Smooth muscle cell (in vitro differentiated cells): ENCODE measurements around the gene PINLYP. TPM values are rescaled to one million over a fixed set of nuclear protein-coding genes. Genes with fewer than 3 reads are reported as not detected.
"Not testable (repeated sequence)": the region's sequence is repeated elsewhere in the genome, so short reads cannot be mapped to it uniquely, and the experiment has no call there.

ENCODE experiments used
- DNase-seq: peaks from one replicate; lab custom pipeline; 2025; ENCODE audit not compliant: unreplicated experiment; lab: John Stamatoyannopoulos, UW
- H2AFZ ChIP-seq: fragments of 200-600 bp; sonication (generic); 2 replicates; pipeline ENCODE4 v1.6.0; 2016; ENCODE audit warnings: antibody characterized with exemption, low read depth, mild to moderate bottlenecking
- H3F3A ChIP-seq: fragments of 200-600 bp; sonication (generic); 2 replicates; pipeline ENCODE4 v1.6.0; 2017; ENCODE audit warnings: antibody characterized with exemption, low read depth
- H3K27ac ChIP-seq: fragments of 200-600 bp; sonication (generic); 2 replicates; pipeline ENCODE4 v1.5.1; 2016; ENCODE audit warnings: low read depth, mild to moderate bottlenecking
- H3K27me3 ChIP-seq: fragments of 200-600 bp; sonication (generic); 2 replicates; pipeline ENCODE4 v1.6.1; 2016; ENCODE audit warnings: low read depth, mild to moderate bottlenecking
- H3K36me3 ChIP-seq: fragments of 200-600 bp; sonication (generic); 2 replicates; pipeline ENCODE4 v1.5.1; 2016; ENCODE audit warnings: low read depth
- H3K4me1 ChIP-seq: fragments of 200-600 bp; sonication (generic); 2 replicates; pipeline ENCODE4 v1.5.1; 2016; ENCODE audit warnings: low read depth
- H3K4me2 ChIP-seq: fragments of 200-600 bp; sonication (generic); 2 replicates; pipeline ENCODE4 v1.6.0; 2016; ENCODE audit warnings: mild to moderate bottlenecking
- H3K4me3 ChIP-seq: fragments of 200-600 bp; sonication (generic); 2 replicates; pipeline ENCODE4 v1.5.1; 2016; ENCODE audit warnings: mild to moderate bottlenecking
- H3K79me2 ChIP-seq: fragments of 200-600 bp; sonication (generic); 2 replicates; pipeline ENCODE4 v1.6.0; 2016; ENCODE audit warnings: low read depth, mild to moderate bottlenecking
- H3K9ac ChIP-seq: fragments of 200-600 bp; sonication (generic); 2 replicates; pipeline ENCODE4 v1.6.0; 2016; ENCODE audit warnings: low read depth
- H3K9me3 ChIP-seq: fragments of 200-600 bp; sonication (generic); replicated peaks from 2 replicates; pipeline ENCODE4 v1.5.1; 2016; ENCODE audit warnings: low read depth
- H4K20me1 ChIP-seq: fragments of 200-600 bp; sonication (generic); 2 replicates; pipeline ENCODE4 v1.6.0; 2016; ENCODE audit warnings: low read depth
- WGBS: methylation state at CpG from one replicate; pipeline ENCODE4 v1.1.7; 2016; ENCODE audit warnings: low lambda C conversion rate; 5-methylcytosine and 5-hydroxymethylcytosine counted together
- polyA plus RNA-seq: library from polyadenylated mRNA; unstranded; fragments of >200 nt; fragmentation: Nextera tagmentation; extraction: Ambion mirVana; gene quantifications from 2 replicates; pipeline ENCODE4 v1.2.1, GENCODE V29; 2016
- total RNA-seq: library from RNA; depleted of rRNA; stranded (reverse); fragments of >200 nt; gene quantifications from 2 replicates; pipeline ENCODE4 v1.2.3, GENCODE V29; 2014
- TF ChIP-seq, protein P1 (sequence below): fragments of 200-600 bp; sonication (generic); IDR thresholded peaks from 2 replicates; pipeline ENCODE4 v1.5.1; 2017; ENCODE audit warnings: borderline replicate concordance, mild to moderate bottlenecking, antibody characterized with exemption; ENCODE audit not compliant: insufficient read depth, poor library complexity, severe bottlenecking

Gene PINLYP
- total and polyA plus RNA-seq, 2 experiments from 2014 or later = 1.7 to 2.2 TPM

DNA sequence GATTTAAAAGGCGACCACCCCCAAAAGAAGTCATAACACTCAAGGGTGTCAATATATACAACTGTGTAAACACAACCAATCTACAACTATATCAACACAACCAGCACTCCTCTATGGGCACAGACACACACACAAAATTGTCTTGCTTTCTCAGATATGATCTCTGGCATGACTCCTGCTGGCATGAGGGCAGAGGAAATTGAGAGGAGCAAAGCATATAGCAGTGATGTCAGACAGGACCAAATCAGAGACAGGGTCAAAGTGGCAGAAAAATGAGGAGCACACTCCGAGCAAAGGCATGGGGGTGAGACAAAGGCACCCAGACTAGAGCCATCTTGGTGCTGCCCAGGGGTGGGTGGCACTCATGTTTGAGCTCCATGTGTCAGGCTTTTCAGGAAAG, 10.7 kb downstream of the PINLYP start:
- no peak overlapping the region for H3K9ac ChIP-seq
- H3K4me2 ChIP-seq = no peak overlapping the region

DNA sequence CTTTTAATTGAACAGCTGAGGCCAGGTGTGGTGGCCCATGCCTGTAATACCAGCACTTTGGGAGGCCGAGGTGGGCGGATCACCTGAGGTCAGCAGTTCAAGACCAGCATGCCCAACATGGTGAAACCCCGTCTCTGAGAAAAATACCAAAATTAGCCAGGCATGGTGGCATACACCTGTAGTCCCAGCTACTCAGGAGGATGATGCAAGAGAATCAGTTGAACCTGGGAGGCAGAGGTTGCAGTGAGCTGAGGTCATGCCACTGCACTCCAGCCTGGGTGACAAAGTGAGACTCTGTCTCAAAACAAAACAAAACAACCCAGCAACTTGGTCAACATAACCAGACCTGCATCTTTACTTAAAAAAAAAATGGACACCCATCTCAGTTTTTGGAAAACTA, 11.4 kb downstream of the PINLYP start:
- Histone ChIP-seq H3K79me2 (peaks cover 16% of the 10 kb centered on the region), H4K20me1 (peaks cover 31% of the 10 kb centered on the region)
- H3K36me3 ChIP-seq, DNase-seq, H3K4me3 ChIP-seq, H3K27ac ChIP-seq, H2AFZ ChIP-seq, H3K4me1 ChIP-seq, H3K9ac ChIP-seq, H3F3A ChIP-seq, H3K9me3 ChIP-seq, H3K4me2 ChIP-seq, H3K27me3 ChIP-seq: not testable (repeated sequence)
- 97% methylated on average over 3 of the region's 3 CpGs for WGBS

More for the DNA sequence above, 10.7 kb downstream of the PINLYP start:
- Histone ChIP-seq H3K27ac (no peak overlapping the region), H3K27me3 (no peaks in the 10 kb centered on the region), H3K9me3 (no peaks in the 10 kb centered on the region), H3K79me2 (peaks cover 13% of the 10 kb centered on the region), H3K4me3 (no peak overlapping the region), H3K36me3 (no peaks in the 10 kb centered on the region), H3F3A (no peaks in the 10 kb centered on the region), H3K4me1 (no peaks in the 10 kb centered on the region), H2AFZ (no peak overlapping the region), H4K20me1 (peaks cover 24% of the 10 kb centered on the region)
- no peak for DNase-seq
- TF ChIP-seq, protein P1, sequence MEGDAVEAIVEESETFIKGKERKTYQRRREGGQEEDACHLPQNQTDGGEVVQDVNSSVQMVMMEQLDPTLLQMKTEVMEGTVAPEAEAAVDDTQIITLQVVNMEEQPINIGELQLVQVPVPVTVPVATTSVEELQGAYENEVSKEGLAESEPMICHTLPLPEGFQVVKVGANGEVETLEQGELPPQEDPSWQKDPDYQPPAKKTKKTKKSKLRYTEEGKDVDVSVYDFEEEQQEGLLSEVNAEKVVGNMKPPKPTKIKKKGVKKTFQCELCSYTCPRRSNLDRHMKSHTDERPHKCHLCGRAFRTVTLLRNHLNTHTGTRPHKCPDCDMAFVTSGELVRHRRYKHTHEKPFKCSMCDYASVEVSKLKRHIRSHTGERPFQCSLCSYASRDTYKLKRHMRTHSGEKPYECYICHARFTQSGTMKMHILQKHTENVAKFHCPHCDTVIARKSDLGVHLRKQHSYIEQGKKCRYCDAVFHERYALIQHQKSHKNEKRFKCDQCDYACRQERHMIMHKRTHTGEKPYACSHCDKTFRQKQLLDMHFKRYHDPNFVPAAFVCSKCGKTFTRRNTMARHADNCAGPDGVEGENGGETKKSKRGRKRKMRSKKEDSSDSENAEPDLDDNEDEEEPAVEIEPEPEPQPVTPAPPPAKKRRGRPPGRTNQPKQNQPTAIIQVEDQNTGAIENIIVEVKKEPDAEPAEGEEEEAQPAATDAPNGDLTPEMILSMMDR = no peak
- 75% methylated on average over 2 of the region's 2 CpGs for WGBS

GRCh38 chr19:43589277-43589676, 13.7 kb downstream of the PINLYP start:
- 95% methylated on average over 5 of the region's 5 CpGs for WGBS
- no peak for DNase-seq
- no peak overlapping the region for H3K27ac ChIP-seq
- H3K4me3 ChIP-seq = no peak overlapping the region
- H3K36me3 ChIP-seq = no peaks in the 10 kb centered on the region
- no peaks in the 10 kb centered on the region for H3F3A ChIP-seq
- no peaks in the 10 kb centered on the region for H3K9me3 ChIP-seq
- no peaks in the 10 kb centered on the region for H3K27me3 ChIP-seq
- TF ChIP-seq, protein P1 = no peak
- no peak overlapping the region for H3K4me2 ChIP-seq
- H3K79me2 ChIP-seq = peaks cover 36% of the 10 kb centered on the region
- peaks cover 49% of the 10 kb centered on the region for H4K20me1 ChIP-seq
- H3K9ac ChIP-seq = no peak overlapping the region
- H3K4me1 ChIP-seq = no peaks in the 10 kb centered on the region
- H2AFZ ChIP-seq = no peak overlapping the region

GRCh38 chr19:43589678-43590077, 14.1 kb downstream of the PINLYP start:
- 97% methylated on average over 6 of the region's 6 CpGs for WGBS
- TF ChIP-seq, protein P1 = no peak
- Histone ChIP-seq H3K9me3 (no peaks in the 10 kb centered on the region), H3K4me2 (no peak overlapping the region), H4K20me1 (peaks cover 53% of the 10 kb centered on the region), H3K27ac (no peak overlapping the region), H3K79me2 (peaks cover 40% of the 10 kb centered on the region), H2AFZ (no peak overlapping the region), H3K4me3 (no peak overlapping the region), H3K27me3 (no peaks in the 10 kb centered on the region), H3K4me1 (no peaks in the 10 kb centered on the region), H3K9ac (no peak overlapping the region), H3K36me3 (no peaks in the 10 kb centered on the region), H3F3A (no peaks in the 10 kb centered on the region)
- DNase-seq = no peak
